B cell (primary cell): ENCODE measurements around the gene FAM168A. TPM values are rescaled to one million over a fixed set of nuclear protein-coding genes. Genes with fewer than 3 reads are reported as not detected.

Experiments
- ATAC-seq: fragments of 200-7000 bp; cut with Tn5 transposase; one replicate; pipeline ENCODE4 v1.10.0; 2021; ENCODE audit warnings: low read depth, mild to moderate bottlenecking, moderate number of reproducible peaks, moderate library complexity
- CTCF ChIA-PET: fragments of 350-600 bp; sonication (Branson Sonifier 250); formaldehyde crosslinking; loops from one replicate; lab custom pipeline; 2021; ENCODE audit warnings: antibody characterized with exemption, inconsistent platforms; lab: Charles Lee
- POLR2A ChIA-PET: fragments of 350-600 bp; sonication (Branson Sonifier 250); formaldehyde crosslinking; loops from one replicate; lab custom pipeline; 2021; ENCODE audit warnings: antibody characterized with exemption; lab: Charles Lee
- DNase-seq: peaks from one replicate; pipeline ENCODE4 v3.0.0; 2013
- H2AFZ ChIP-seq: 2 replicates; pipeline ENCODE4 v1.6.1; 2012; ENCODE audit warnings: mild to moderate bottlenecking, low read depth, low read length; ENCODE audit not compliant: insufficient read depth, poor library complexity, severe bottlenecking
- H3K27ac ChIP-seq, 2 donors: 1 replicate in 1 of 2; 2 replicates in 1 of 2; pipeline ENCODE4 v1.5.1; 2012 to 2013; ENCODE audit warnings: low read length in 2 of 2, mild to moderate bottlenecking in 2 of 2, moderate library complexity in 1 of 2
- H3K27me3 ChIP-seq, 4 experiments: fragments of 200-600 bp in 1 of 4; sonication (generic) in 1 of 4; replicated peaks in 1 of 4; 1 replicate in 2 of 4; 2 replicates in 2 of 4; pipeline versions ENCODE4 v1.6.1 to v1.7.0; 2013 to 2016; ENCODE audit warnings: low read length in 3 of 4, mild to moderate bottlenecking in 2 of 4, mixed read lengths in 1 of 4, moderate library complexity in 1 of 4; ENCODE audit not compliant: insufficient read depth in 4 of 4, control insufficient read depth in 3 of 4; ENCODE audit errors: control extremely low read depth in 1 of 4
- H3K36me3 ChIP-seq, 2 experiments: replicated peaks in 1 of 2; 1 replicate in 1 of 2; 2 replicates in 1 of 2; pipeline versions ENCODE4 v1.6.1 to v1.7.1; 2013; ENCODE audit warnings: low read length in 1 of 2; ENCODE audit not compliant: insufficient read depth in 2 of 2, control insufficient read depth in 1 of 2; ENCODE audit errors: control extremely low read depth in 1 of 2, extremely low read depth in 1 of 2
- H3K4me1 ChIP-seq, 2 donors: fragments of 200-600 bp in 1 of 2; sonication (generic) in 1 of 2; 1 replicate in 1 of 2; 2 replicates in 1 of 2; pipeline versions ENCODE4 v1.5.1 to v1.6.1; 2013 to 2017; ENCODE audit warnings: low read length in 2 of 2; ENCODE audit not compliant: control insufficient read depth in 2 of 2, insufficient read depth in 2 of 2
- H3K4me2 ChIP-seq: replicated peaks from 2 replicates; pipeline ENCODE3; 2012; ENCODE audit warnings: mild to moderate bottlenecking, low read depth, low read length; ENCODE audit not compliant: poor library complexity, severe bottlenecking
- H3K4me3 ChIP-seq, 5 experiments: fragments of 200-600 bp in 1 of 5; sonication (generic) in 1 of 5; 1 replicate in 3 of 5; 2 replicates in 2 of 5; pipeline versions ENCODE4 v1.5.1 to v1.7.0; 2011 to 2016; ENCODE audit warnings: low read length in 4 of 5, mild to moderate bottlenecking in 4 of 5, low read depth in 2 of 5, control low read depth in 1 of 5, moderate library complexity in 1 of 5; ENCODE audit not compliant: insufficient read depth in 1 of 5; ENCODE audit errors: control extremely low read depth in 1 of 5, extremely low read depth in 1 of 5
- H3K79me2 ChIP-seq: fragments of 200-600 bp; sonication (generic); one replicate; pipeline ENCODE4 v1.6.0; 2016; ENCODE audit warnings: low read length; ENCODE audit not compliant: control insufficient read depth, insufficient read depth
- H3K9ac ChIP-seq: fragments of 200-600 bp; sonication (generic); 2 replicates; pipeline ENCODE4 v1.6.1; 2017; ENCODE audit warnings: mild to moderate bottlenecking, low read length, moderate library complexity
- H3K9me3 ChIP-seq, 3 donors: one replicate each; pipeline versions ENCODE4 v1.6.1 to v1.7.1; 2013; ENCODE audit warnings: low read length in 2 of 3; ENCODE audit not compliant: control insufficient read depth in 2 of 3, insufficient read depth in 1 of 3; ENCODE audit errors: control extremely low read depth in 1 of 3
- H4K20me1 ChIP-seq: 2 replicates; pipeline ENCODE4 v1.6.0; 2012; ENCODE audit warnings: mild to moderate bottlenecking, low read length; ENCODE audit not compliant: insufficient read depth, control insufficient read depth, poor library complexity, severe bottlenecking
- H3K27ac Mint-ChIP-seq: one replicate; pipeline ENCODE4 v1.8.0; 2021; ENCODE audit warnings: mixed read lengths
- H3K27me3 Mint-ChIP-seq: one replicate; pipeline ENCODE4 v1.8.0; 2021; ENCODE audit warnings: mixed read lengths
- H3K4me1 Mint-ChIP-seq: one replicate; pipeline ENCODE4 v1.8.0; 2021; ENCODE audit warnings: mixed read lengths
- H3K4me3 Mint-ChIP-seq: one replicate; pipeline ENCODE4 v1.8.0; 2021; ENCODE audit warnings: mixed read lengths
- H3K9me3 Mint-ChIP-seq: one replicate; pipeline ENCODE4 v1.8.0; 2022; ENCODE audit warnings: mixed read lengths; ENCODE audit not compliant: insufficient read depth
- EZH2 ChIP-seq: IDR thresholded peaks from 2 replicates; pipeline ENCODE4 v1.6.1; 2012; ENCODE audit warnings: borderline replicate concordance, low read depth, mild to moderate bottlenecking, moderate library complexity, low read length; ENCODE audit not compliant: insufficient read depth, poor library complexity, severe bottlenecking
- WGBS: methylation state at CpG from one replicate; pipeline ENCODE4 v1.1.5; 2013; ENCODE audit warnings: missing lambda C conversion rate; ENCODE audit not compliant: insufficient coverage; 5-methylcytosine and 5-hydroxymethylcytosine counted together
- intact Hi-C: fragments of 100-400 bp; cut with micrococcal nuclease; formaldehyde crosslinking; loops from one replicate; pipeline ENCODE4 v1.10.0; 2022
- polyA plus RNA-seq: library from polyadenylated mRNA; depleted of rRNA; stranded (reverse); fragments of >200 nt; gene quantifications from 2 replicates; pipeline ENCODE4 v1.2.3, GENCODE V29; 2012
- total RNA-seq, 2 donors: library from RNA; stranded (reverse); fragments of 120-200 nt in 1 of 2; gene quantifications; 1 replicate in 1 of 2; 2 replicates in 1 of 2; pipeline versions ENCODE4 v1.2.3 to v1.2.4, GENCODE V29; 2013 to 2022
- TF ChIP-seq, protein P1 (sequence below): fragments of 200-600 bp; IDR thresholded peaks from one replicate; pipeline ENCODE4 v1.8.0; 2022; ENCODE audit warnings: antibody characterized with exemption, mild to moderate bottlenecking

FAM168A gene
- total and polyA plus RNA-seq, 2 donors (not counting 1 experiment from before 2014, with no cell fraction given): 11.0 to 26.8 TPM

DNA sequence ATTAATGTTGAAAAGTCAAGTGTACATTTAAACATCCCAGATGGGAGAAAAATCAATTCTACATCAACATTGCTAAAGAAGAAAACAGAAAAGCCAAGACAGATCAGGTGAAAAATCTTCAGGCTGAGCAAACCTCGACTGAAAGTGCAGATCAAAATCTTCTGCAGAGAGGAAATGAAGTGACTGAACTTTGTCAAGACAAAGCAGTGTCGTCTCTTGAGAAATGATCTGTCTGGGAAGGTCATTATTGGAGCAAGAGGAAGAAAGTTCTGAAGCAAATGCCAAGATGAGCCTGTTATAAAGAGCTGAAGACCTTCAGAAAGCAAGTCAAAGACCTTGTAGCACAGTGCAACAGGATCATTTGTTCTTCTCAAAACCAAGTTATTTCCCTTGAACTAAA lies 42.7 kb upstream of the FAM168A start:
- intact Hi-C loops: no loop called here
- H3K4me1 ChIP-seq: no peaks in the 10 kb centered on the region
- H3K36me3 ChIP-seq: no peaks in the 10 kb centered on the region
- Mint-ChIP-seq H3K27me3 (peaks cover 11% of the 10 kb centered on the region), H3K4me1 (no peaks in the 10 kb centered on the region), H3K9me3 (no peaks in the 10 kb centered on the region), H3K4me3 (no peak overlapping the region), H3K27ac (no peak overlapping the region)
- ChIA-PET POLR2A (no interaction called here), CTCF (interaction anchor here (1.8 kb wide), 1 partner anchor 15 kb away, joined by 4 read pairs; no protein-coding TSS in a partner anchor)
- H3K4me3 ChIP-seq: no peak overlapping the region
- peaks cover 0 to 11% (median 2%) of the 10 kb centered on the region in 4 experiments for H3K27me3 ChIP-seq
- no peak overlapping the region for H3K27ac ChIP-seq
- H3K9ac ChIP-seq: no peak overlapping the region
- no peak for TF ChIP-seq EZH2
- TF ChIP-seq, protein P1, sequence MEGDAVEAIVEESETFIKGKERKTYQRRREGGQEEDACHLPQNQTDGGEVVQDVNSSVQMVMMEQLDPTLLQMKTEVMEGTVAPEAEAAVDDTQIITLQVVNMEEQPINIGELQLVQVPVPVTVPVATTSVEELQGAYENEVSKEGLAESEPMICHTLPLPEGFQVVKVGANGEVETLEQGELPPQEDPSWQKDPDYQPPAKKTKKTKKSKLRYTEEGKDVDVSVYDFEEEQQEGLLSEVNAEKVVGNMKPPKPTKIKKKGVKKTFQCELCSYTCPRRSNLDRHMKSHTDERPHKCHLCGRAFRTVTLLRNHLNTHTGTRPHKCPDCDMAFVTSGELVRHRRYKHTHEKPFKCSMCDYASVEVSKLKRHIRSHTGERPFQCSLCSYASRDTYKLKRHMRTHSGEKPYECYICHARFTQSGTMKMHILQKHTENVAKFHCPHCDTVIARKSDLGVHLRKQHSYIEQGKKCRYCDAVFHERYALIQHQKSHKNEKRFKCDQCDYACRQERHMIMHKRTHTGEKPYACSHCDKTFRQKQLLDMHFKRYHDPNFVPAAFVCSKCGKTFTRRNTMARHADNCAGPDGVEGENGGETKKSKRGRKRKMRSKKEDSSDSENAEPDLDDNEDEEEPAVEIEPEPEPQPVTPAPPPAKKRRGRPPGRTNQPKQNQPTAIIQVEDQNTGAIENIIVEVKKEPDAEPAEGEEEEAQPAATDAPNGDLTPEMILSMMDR: no peak
- no peak overlapping the region for H3K4me2 ChIP-seq
- DNase-seq (peak; percentile 1), ATAC-seq (no peak)
- no peaks in the 10 kb centered on the region for H4K20me1 ChIP-seq
- WGBS: no CpG with 5 or more reads among the region's 2 CpGs
- no peaks in the 10 kb centered on the region for H3K9me3 ChIP-seq
- H3K79me2 ChIP-seq: no peaks in the 10 kb centered on the region
- H2AFZ ChIP-seq: no peak overlapping the region

DNA sequence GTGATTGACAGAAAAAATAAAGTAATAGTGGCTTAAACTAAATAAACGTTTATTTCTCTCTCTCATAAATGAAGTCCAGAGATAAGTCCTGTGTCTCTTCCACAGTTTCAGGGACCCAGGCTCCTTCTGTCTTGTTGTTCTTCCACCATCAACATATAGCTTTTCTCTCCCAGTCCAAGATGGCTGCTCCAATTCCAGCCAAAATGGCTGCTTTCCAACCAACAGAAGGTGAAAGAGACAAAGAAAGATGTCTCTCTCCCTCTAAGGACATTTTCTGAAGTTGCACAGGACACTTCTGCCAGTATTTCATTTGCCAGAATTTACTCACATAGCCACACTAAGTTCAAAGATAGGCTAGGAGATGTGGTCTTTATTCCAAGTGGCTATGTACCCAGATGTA lies 39.1 kb upstream of the FAM168A start:
- H2AFZ ChIP-seq: no peak overlapping the region
- DNase-seq: no peak
- Mint-ChIP-seq H3K9me3 (no peaks in the 10 kb centered on the region), H3K4me3 (no peak overlapping the region), H3K27ac (no peak overlapping the region), H3K4me1 (no peaks in the 10 kb centered on the region), H3K27me3 (peaks cover 7% of the 10 kb centered on the region)
- no peak overlapping the region for H3K4me2 ChIP-seq
- no peaks in the 10 kb centered on the region for H4K20me1 ChIP-seq
- no peaks in the 10 kb centered on the region for H3K9me3 ChIP-seq
- peaks cover 0 to 8% (median 2%) of the 10 kb centered on the region in 4 experiments for H3K27me3 ChIP-seq
- H3K9ac ChIP-seq: no peak overlapping the region
- no peak for ATAC-seq
- H3K27ac ChIP-seq: no peak overlapping the region
- no CpG with 5 or more reads among the region's 1 CpG for WGBS
- no peaks in the 10 kb centered on the region for H3K36me3 ChIP-seq
- POLR2A ChIA-PET: no interaction called here
- no peak for TF ChIP-seq EZH2
- TF ChIP-seq, protein P1: no peak
- intact Hi-C loops: no loop called here
- no peaks in the 10 kb centered on the region for H3K4me1 ChIP-seq
- CTCF ChIA-PET: interaction anchor here (0.6 to 4.8 kb wide), 3 partner anchors 11 to 24 kb away, joined by 3 to 28 read pairs (median 3); no protein-coding TSS in a partner anchor
- no peak overlapping the region for H3K4me3 ChIP-seq
- no peaks in the 10 kb centered on the region for H3K79me2 ChIP-seq
